NT2/D1 (cell line): Measurements from ENCODE around the gene GIT2.

Experiments used
- SUZ12 ChIP-seq: IDR thresholded peaks from 2 replicates; pipeline ENCODE4 v1.6.1; 2011; ENCODE audit not compliant: insufficient read length, insufficient read depth; ENCODE audit errors: extremely low read depth
- YY1 ChIP-seq: IDR thresholded peaks from 2 replicates; pipeline ENCODE4 v1.6.1; 2011; ENCODE audit not compliant: insufficient read length, insufficient read depth
- ZNF274 ChIP-seq: IDR thresholded peaks from 2 replicates; pipeline ENCODE4 v1.6.1; 2011; ENCODE audit warnings: mild to moderate bottlenecking, low read depth, low read length

- TF ChIP-seq YY1 (no peak), ZNF274 (no peak), SUZ12 (no peak)
These were observed 24.8 kb upstream of the GIT2 start for GRCh38 chr12:110020956-110021355.
